K562 (cell line): Measurements from ENCODE around the gene AQP2. TPM values are rescaled to one million over a fixed set of nuclear protein-coding genes. Genes with fewer than 3 reads are reported as not detected.

Source experiments
- ATAC-seq: fragments of 200-7000 bp; cut with Tn5 transposase; 3 replicates; pipeline ENCODE4 v1.9.1; 2020; ENCODE audit warnings: moderate library complexity
- BruUV-seq: library from RNA; stranded (reverse); fragments of 400-500 nt; replicated peaks from 2 replicates; lab custom pipeline; 2021; lab: Mats Ljungman, UMichigan
- CTCF ChIA-PET: fragments of 300-600 bp; formaldehyde crosslinking; extraction: SDS; loops from one replicate; lab custom pipeline; 2021; ENCODE audit warnings: low intra/inter-chr PET ratio; lab: Yijun Ruan, JAX
- POLR2A ChIA-PET: fragments of 300-600, 350-650 bp; sonication (Branson Sonifier 250); formaldehyde crosslinking; extraction: SDS; loops from one replicate; lab custom pipeline; 2021; ENCODE audit warnings: antibody characterized with exemption, inconsistent platforms; lab: Yijun Ruan, JAX
- DNase-seq, 4 experiments: peaks; one replicate each; pipeline versions ENCODE4 v3.0.0 to v3.0.0-alpha.2; 2011 to 2018; ENCODE audit warnings: low spot score in 3 of 4, mixed read lengths in 3 of 4; ENCODE audit errors: extremely low read depth in 1 of 4
- FAIRE-seq: peaks from 2 replicates; lab custom pipeline; 2011; peaks lifted over from hg19 to GRCh38; lab: Jason Lieb, UNC
- H2AFZ ChIP-seq: 2 replicates; pipeline ENCODE4 v1.6.0; 2011; ENCODE audit warnings: low read depth, low read length, control low read depth, inconsistent platforms
- H3K27ac ChIP-seq: fragments of 200-600 bp; 3 replicates; pipeline ENCODE4 v1.8.0; 2011; ENCODE audit warnings: low read depth, mild to moderate bottlenecking, control low read depth, inconsistent platforms, low read length, moderate library complexity, mixed read lengths; ENCODE audit errors: extremely low read depth
- H3K27me3 ChIP-seq, 2 experiments: fragments of 300-600 bp in 1 of 2; 2 replicates in 1 of 2; 3 replicates in 1 of 2; pipeline versions ENCODE4 v1.6.0 to v1.8.0; 2011; ENCODE audit warnings: inconsistent platforms in 2 of 2, low read length in 2 of 2, mild to moderate bottlenecking in 1 of 2, mixed read lengths in 1 of 2, moderate library complexity in 1 of 2; ENCODE audit not compliant: control insufficient read depth in 2 of 2, insufficient read depth in 2 of 2
- H3K36me3 ChIP-seq: fragments of 300-600 bp; 3 replicates; pipeline ENCODE4 v1.8.0; 2011; ENCODE audit warnings: mild to moderate bottlenecking, low read length, inconsistent platforms; ENCODE audit not compliant: control insufficient read depth, insufficient read depth
- H3K4me1 ChIP-seq, 2 experiments: fragments of 200-600 bp in 1 of 2; replicated peaks in 1 of 2; 2 replicates in 1 of 2; 3 replicates in 1 of 2; pipeline versions ENCODE4 v1.5.1 to v1.8.0; 2011; ENCODE audit warnings: inconsistent platforms in 2 of 2, low read length in 2 of 2, mild to moderate bottlenecking in 1 of 2, mixed read lengths in 1 of 2, moderate library complexity in 1 of 2; ENCODE audit not compliant: control insufficient read depth in 2 of 2, insufficient read depth in 2 of 2
- H3K4me2 ChIP-seq: 2 replicates; pipeline ENCODE4 v1.6.1; 2011; ENCODE audit warnings: low read length, control low read depth, inconsistent platforms, mixed read lengths; ENCODE audit not compliant: insufficient read depth
- H3K4me3 ChIP-seq: fragments of 200-600 bp; sonication (generic), shearing (Covaris generic); 2 replicates; pipeline ENCODE4 v1.5.1; 2016; ENCODE audit warnings: control low read depth, inconsistent platforms
- H3K79me2 ChIP-seq: fragments of 200-600 bp; 3 replicates; pipeline ENCODE4 v1.8.0; 2011; ENCODE audit warnings: low read length, inconsistent platforms; ENCODE audit not compliant: control insufficient read depth, insufficient read depth
- H3K9ac ChIP-seq, 2 experiments: 2 replicates each; pipeline versions ENCODE4 v1.6.0 to v1.6.1; 2011; ENCODE audit warnings: low read depth in 2 of 2, low read length in 2 of 2, control low read depth in 1 of 2, inconsistent platforms in 1 of 2, mild to moderate bottlenecking in 1 of 2, mixed read lengths in 1 of 2; ENCODE audit not compliant: insufficient read depth in 1 of 2
- H3K9me1 ChIP-seq: one replicate; pipeline ENCODE4 v1.6.0; 2011; ENCODE audit warnings: inconsistent platforms, mild to moderate bottlenecking, low read length, moderate library complexity; ENCODE audit not compliant: control insufficient read depth, insufficient read depth
- H3K9me3 ChIP-seq: replicated peaks from 2 replicates; pipeline ENCODE4 v1.5.1; 2011; ENCODE audit warnings: low read depth, low read length, inconsistent platforms; ENCODE audit not compliant: control insufficient read depth, insufficient read depth
- H4K20me1 ChIP-seq: replicated peaks from 2 replicates; pipeline ENCODE4 v1.6.1; 2011; ENCODE audit warnings: low read length, inconsistent platforms, mixed read lengths; ENCODE audit not compliant: control insufficient read depth, insufficient read depth
- BRCA1 ChIP-seq, 2 experiments: fragments of 450-650 bp in 1 of 2; sonication (generic) in 1 of 2; formaldehyde crosslinking in 1 of 2; IDR thresholded peaks; 2 replicates each; pipeline versions ENCODE4 v1.5.0 to v1.6.1; 2017 to 2020; ENCODE audit warnings: mild to moderate bottlenecking in 1 of 2, missing genetic modification reagents in 1 of 2
- POLR2B ChIP-seq: fragments of 450-650 bp; IDR thresholded peaks from 2 replicates; pipeline ENCODE4 v1.6.1; 2018; ENCODE audit warnings: low read depth; ENCODE audit not compliant: partially characterized antibody
- STAG1 ChIP-seq: sonication (generic); formaldehyde crosslinking; IDR thresholded peaks from 2 replicates; pipeline ENCODE4 v1.5.0; 2020; ENCODE audit warnings: missing genetic modification reagents, borderline replicate concordance
- ZFPM2 ChIP-seq: fragments of 250-450 bp; sonication (Bioruptor Pico); IDR thresholded peaks from 2 replicates; pipeline ENCODE4 v1.5.1; 2022; ENCODE audit warnings: mild to moderate bottlenecking
- ZNF239 ChIP-seq: fragments of 250-450 bp; sonication (Bioruptor Pico); IDR thresholded peaks from 2 replicates; pipeline ENCODE4 v1.4.0; 2020; ENCODE audit warnings: mild to moderate bottlenecking
- WGBS: fragments of 100-300 bp; shearing (Covaris generic); methylation state at CpG from one replicate; pipeline ENCODE4 v1.1.6; 2016; ENCODE audit warnings: low coverage, mixed read lengths; ENCODE audit not compliant: insufficient coverage; ENCODE audit errors: missing lambda C conversion rate; 5-methylcytosine and 5-hydroxymethylcytosine counted together
- in situ Hi-C: fragments of 300-500 bp; cut with MboI; formaldehyde crosslinking; loops from 4 replicates; pipeline ENCODE4 v1.15.0; 2018; ENCODE audit warnings: inconsistent platforms, mixed read lengths
- intact Hi-C: fragments of 100-400 bp; cut with micrococcal nuclease; formaldehyde crosslinking; loops from 2 replicates; pipeline ENCODE4 v1.14.2; 2022
- polyA plus RNA-seq, 8 experiments: library from polyadenylated mRNA; depleted of rRNA in 4 of 8; stranded (reverse) in 5 of 8; unstranded in 3 of 8; fragments of >200 nt; fragmentation: Nextera tagmentation in 2 of 8; fragmentation: Illumina TruSeq in 1 of 8; extraction: Ambion mirVana in 2 of 8; extraction: Trizol in 1 of 8; gene quantifications; 2 replicates each; pipeline versions ENCODE4 v1.2.1 to v1.2.3, GENCODE V29; 2011 to 2014; ENCODE audit warnings: inconsistent platforms in 1 of 8, missing spikeins in 1 of 8
- total RNA-seq, 7 experiments: library from RNA; depleted of rRNA in 6 of 7; stranded (reverse); fragments of >200 nt in 6 of 7; fragmentation: Illumina TruSeq in 2 of 7; extraction: Trizol in 2 of 7; gene quantifications; 2 replicates each; pipeline versions ENCODE4 v1.2.1 to v1.2.3, GENCODE V29; 2011 to 2021; ENCODE audit warnings: low replicate concordance in 1 of 7
- TF ChIP-seq, protein P1 (sequence below): sonication (generic); formaldehyde crosslinking; IDR thresholded peaks from 2 replicates; pipeline ENCODE4 v1.8.0; 2022; ENCODE audit warnings: missing genetic modification reagents, mild to moderate bottlenecking, moderate library complexity, borderline replicate concordance
- TF ChIP-seq, protein P2 (sequence below): sonication (generic); formaldehyde crosslinking; IDR thresholded peaks from 2 replicates; pipeline ENCODE4 v1.8.0; 2023; ENCODE audit warnings: mild to moderate bottlenecking, missing genetic modification reagents

Gene AQP2
- total and polyA plus RNA-seq, 9 of the 15 experiments (the other 6 are each of a cell fraction or from before 2014, with no cell fraction given), result not detected

DNA sequence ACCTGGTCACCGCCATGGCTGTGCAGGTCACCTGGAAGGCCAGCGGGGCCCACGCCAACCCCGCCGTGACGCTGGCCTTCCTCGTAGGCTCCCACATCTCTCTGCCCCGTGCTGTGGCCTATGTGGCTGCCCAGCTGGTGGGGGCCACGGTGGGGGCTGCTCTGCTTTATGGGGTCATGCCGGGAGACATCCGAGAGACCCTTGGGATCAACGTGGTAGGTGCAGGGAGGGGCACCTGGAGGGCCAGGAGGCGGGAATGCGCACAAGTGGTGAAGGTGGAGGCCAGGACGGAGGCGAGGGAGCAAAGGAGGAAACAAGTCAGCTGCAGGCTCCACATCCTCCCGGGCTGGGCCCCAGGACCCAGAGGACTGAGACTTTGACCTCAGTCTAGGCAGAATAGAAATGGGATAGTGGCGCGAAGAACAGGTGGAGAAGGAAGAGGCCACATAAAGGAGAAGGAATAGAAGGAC, 22.9 kb downstream of the AQP2 start (continued):
- TF ChIP-seq ZNF239 (CRISPR knock-in tag), result no peak
- 0 out of 2 replicates have a peak, but pooled peaks have one; percentile 25 for TF ChIP-seq STAG1
- TF ChIP-seq POLR2B, result no peak

DNA sequence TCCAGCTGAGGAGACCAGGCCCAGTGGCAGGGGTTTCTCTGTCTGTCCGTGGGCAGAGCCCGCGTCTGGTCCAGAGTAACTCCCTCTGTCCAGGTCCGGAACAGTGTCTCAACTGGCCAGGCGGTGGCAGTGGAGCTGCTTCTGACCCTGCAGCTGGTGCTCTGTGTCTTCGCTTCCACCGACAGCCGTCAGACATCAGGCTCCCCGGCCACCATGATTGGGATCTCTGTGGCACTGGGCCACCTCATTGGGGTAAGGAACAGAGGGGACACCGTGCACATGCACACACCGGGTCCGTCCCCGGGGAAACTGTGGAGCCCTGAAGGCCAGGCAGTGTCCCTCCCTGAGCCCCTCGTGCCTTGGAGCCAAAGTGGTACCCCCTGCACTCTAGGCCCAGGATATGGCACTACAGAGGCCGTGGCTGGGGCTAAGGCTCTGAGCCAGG, 23.7 kb downstream of the AQP2 start:
- intact Hi-C loops, result no loop called here
- Histone ChIP-seq H3K79me2 (no peaks in the 10 kb centered on the region), H3K36me3 (no peaks in the 10 kb centered on the region), H3K9me3 (no peaks in the 10 kb centered on the region), H3K27me3 (peaks cover 21 to 50% of the 10 kb centered on the region in 2 experiments; a peak in 4 of 5 replicates), H3K27ac (no peak overlapping the region), H2AFZ (no peak overlapping the region), H3K4me1 (peaks cover 0 to 31% of the 10 kb centered on the region in 2 experiments; a peak in 2 of 5 replicates), H4K20me1 (peaks cover 18% of the 10 kb centered on the region), H3K4me2 (no peak overlapping the region), H3K9me1 (no peaks in the 10 kb centered on the region), H3K9ac (no peak overlapping the region; a peak in 1 of 4 replicates), H3K4me3 (no peak overlapping the region)
- whole genome bisulfite sequencing, result 13% methylated on average over 15 of the region's 15 CpGs
- BruUV-seq, result no TSS peak
- ATAC-seq (peak; percentile 94), DNase-seq (peak; percentile 60 to 70 (median 64)), FAIRE-seq (peak; percentile 80)
- in situ Hi-C loops, result loop anchor here (5.0 kb wide), 1 partner anchor 93 kb away; no protein-coding TSS in a partner anchor
- CTCF ChIA-PET, result interaction anchor here (0.6 to 1.5 kb wide), 6 partner anchors 81 to 1244 kb away, joined by 3 to 5 read pairs (median 4); no protein-coding TSS in a partner anchor
- POLR2A ChIA-PET, result interaction anchor here (0.6 to 1.0 kb wide), 5 partner anchors 8 to 201 kb away, joined by 3 to 5 read pairs (median 3); no protein-coding TSS in a partner anchor
- no peak for TF ChIP-seq BRCA1 (IDR thresholded peaks at IDR 0.05)
- no peak for TF ChIP-seq BRCA1 (CRISPR knock-in tag; IDR thresholded peaks at IDR 0.05)
- TF ChIP-seq, protein P1, sequence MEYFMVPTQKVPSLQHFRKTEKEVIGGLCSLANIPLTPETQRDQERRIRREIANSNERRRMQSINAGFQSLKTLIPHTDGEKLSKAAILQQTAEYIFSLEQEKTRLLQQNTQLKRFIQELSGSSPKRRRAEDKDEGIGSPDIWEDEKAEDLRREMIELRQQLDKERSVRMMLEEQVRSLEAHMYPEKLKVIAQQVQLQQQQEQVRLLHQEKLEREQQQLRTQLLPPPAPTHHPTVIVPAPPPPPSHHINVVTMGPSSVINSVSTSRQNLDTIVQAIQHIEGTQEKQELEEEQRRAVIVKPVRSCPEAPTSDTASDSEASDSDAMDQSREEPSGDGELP, result peak; percentile 89
- 0 out of 2 replicates have a peak, but pooled peaks have one; percentile 8 for TF ChIP-seq ZFPM2
- TF ChIP-seq, protein P2, sequence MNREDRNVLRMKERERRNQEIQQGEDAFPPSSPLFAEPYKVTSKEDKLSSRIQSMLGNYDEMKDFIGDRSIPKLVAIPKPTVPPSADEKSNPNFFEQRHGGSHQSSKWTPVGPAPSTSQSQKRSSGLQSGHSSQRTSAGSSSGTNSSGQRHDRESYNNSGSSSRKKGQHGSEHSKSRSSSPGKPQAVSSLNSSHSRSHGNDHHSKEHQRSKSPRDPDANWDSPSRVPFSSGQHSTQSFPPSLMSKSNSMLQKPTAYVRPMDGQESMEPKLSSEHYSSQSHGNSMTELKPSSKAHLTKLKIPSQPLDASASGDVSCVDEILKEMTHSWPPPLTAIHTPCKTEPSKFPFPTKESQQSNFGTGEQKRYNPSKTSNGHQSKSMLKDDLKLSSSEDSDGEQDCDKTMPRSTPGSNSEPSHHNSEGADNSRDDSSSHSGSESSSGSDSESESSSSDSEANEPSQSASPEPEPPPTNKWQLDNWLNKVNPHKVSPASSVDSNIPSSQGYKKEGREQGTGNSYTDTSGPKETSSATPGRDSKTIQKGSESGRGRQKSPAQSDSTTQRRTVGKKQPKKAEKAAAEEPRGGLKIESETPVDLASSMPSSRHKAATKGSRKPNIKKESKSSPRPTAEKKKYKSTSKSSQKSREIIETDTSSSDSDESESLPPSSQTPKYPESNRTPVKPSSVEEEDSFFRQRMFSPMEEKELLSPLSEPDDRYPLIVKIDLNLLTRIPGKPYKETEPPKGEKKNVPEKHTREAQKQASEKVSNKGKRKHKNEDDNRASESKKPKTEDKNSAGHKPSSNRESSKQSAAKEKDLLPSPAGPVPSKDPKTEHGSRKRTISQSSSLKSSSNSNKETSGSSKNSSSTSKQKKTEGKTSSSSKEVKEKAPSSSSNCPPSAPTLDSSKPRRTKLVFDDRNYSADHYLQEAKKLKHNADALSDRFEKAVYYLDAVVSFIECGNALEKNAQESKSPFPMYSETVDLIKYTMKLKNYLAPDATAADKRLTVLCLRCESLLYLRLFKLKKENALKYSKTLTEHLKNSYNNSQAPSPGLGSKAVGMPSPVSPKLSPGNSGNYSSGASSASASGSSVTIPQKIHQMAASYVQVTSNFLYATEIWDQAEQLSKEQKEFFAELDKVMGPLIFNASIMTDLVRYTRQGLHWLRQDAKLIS (CRISPR knock-in tag), result no peak
